SK-N-SH (cell line): ENCODE results near the gene IBSP. TPM values are rescaled to one million over a fixed set of nuclear protein-coding genes. Genes with fewer than 3 reads are reported as not detected.

Experiments
- CTCF ChIA-PET: fragments of 300-600, 350-600 bp; formaldehyde crosslinking; extraction: SDS; loops from one replicate; lab custom pipeline; 2021; lab: Yijun Ruan, JAX
- POLR2A ChIA-PET: fragments of 350-600 bp; sonication (Branson Sonifier 250); formaldehyde crosslinking; extraction: SDS; loops from one replicate; lab custom pipeline; 2020; ENCODE audit warnings: antibody characterized with exemption, inconsistent platforms; lab: Yijun Ruan, JAX
- DNase-seq: peaks from one replicate; pipeline ENCODE4 v3.0.0; 2012
- H2AFZ ChIP-seq: fragments of 200-600 bp; sonication (generic); 2 replicates; pipeline ENCODE4 v1.8.1; 2016; ENCODE audit warnings: antibody characterized with exemption, mild to moderate bottlenecking, low read depth
- H3F3A ChIP-seq: fragments of 200-600 bp; sonication (generic); replicated peaks from 2 replicates; pipeline ENCODE3; 2016; ENCODE audit warnings: antibody characterized with exemption, mild to moderate bottlenecking; ENCODE audit not compliant: insufficient read depth
- H3K27ac ChIP-seq, 2 experiments: fragments of 200-500 bp in 1 of 2; fragments of 200-600 bp in 1 of 2; sonication (Bioruptor generic) in 1 of 2; sonication (generic), shearing (Covaris generic) in 1 of 2; 2 replicates each; pipeline versions ENCODE4 v1.5.1 to v1.6.1; 2014 to 2016; ENCODE audit warnings: low read depth in 2 of 2, inconsistent platforms in 1 of 2, low read length in 1 of 2, mild to moderate bottlenecking in 1 of 2, mixed read lengths in 1 of 2
- H3K27me3 ChIP-seq: fragments of 200-600 bp; sonication (generic), shearing (Covaris generic); 2 replicates; pipeline ENCODE4 v1.6.1; 2016; ENCODE audit warnings: mixed run types; ENCODE audit not compliant: insufficient read depth
- H3K36me3 ChIP-seq, 2 experiments: fragments of 200-500 bp in 1 of 2; fragments of 200-600 bp in 1 of 2; sonication (Bioruptor generic) in 1 of 2; sonication (generic) in 1 of 2; replicated peaks in 1 of 2; 2 replicates each; pipeline versions ENCODE3 to v1.5.1; 2014 to 2016; ENCODE audit warnings: low read length in 1 of 2, mild to moderate bottlenecking in 1 of 2; ENCODE audit not compliant: insufficient read depth in 2 of 2, control insufficient read depth in 1 of 2
- H3K4me1 ChIP-seq, 2 experiments: fragments of 200-500 bp in 1 of 2; fragments of 200-600 bp in 1 of 2; sonication (Bioruptor generic) in 1 of 2; sonication (generic), shearing (Covaris generic) in 1 of 2; 2 replicates each; pipeline versions ENCODE4 v1.5.1 to v1.6.1; 2014 to 2016; ENCODE audit warnings: low read depth in 1 of 2, low read length in 1 of 2, mixed run types in 1 of 2; ENCODE audit not compliant: insufficient read depth in 2 of 2, control insufficient read depth in 1 of 2
- H3K4me2 ChIP-seq: fragments of 200-600 bp; sonication (generic), shearing (Covaris generic); 2 replicates; pipeline ENCODE4 v1.6.1; 2017; ENCODE audit warnings: mixed run types
- H3K4me3 ChIP-seq, 2 experiments: fragments of 200-500 bp in 1 of 2; fragments of 200-600 bp in 1 of 2; sonication (Bioruptor generic) in 1 of 2; sonication (generic), shearing (Covaris generic) in 1 of 2; 2 replicates each; pipeline versions ENCODE4 v1.5.1 to v1.8.1; 2014 to 2016; ENCODE audit warnings: low read depth in 2 of 2, inconsistent platforms in 1 of 2, low read length in 1 of 2, mild to moderate bottlenecking in 1 of 2, mixed read lengths in 1 of 2, moderate library complexity in 1 of 2
- H3K79me2 ChIP-seq: fragments of 200-600 bp; sonication (generic); 2 replicates; pipeline ENCODE4 v1.8.1; 2017; ENCODE audit warnings: mild to moderate bottlenecking; ENCODE audit not compliant: insufficient read depth
- H3K9ac ChIP-seq: fragments of 200-600 bp; sonication (generic); 2 replicates; pipeline ENCODE4 v1.6.1; 2017; ENCODE audit warnings: mixed run types
- H3K9me2 ChIP-seq: fragments of 200-600 bp; sonication (generic); 2 replicates; pipeline ENCODE4 v1.6.1; 2017; ENCODE audit warnings: mixed run types
- H3K9me3 ChIP-seq: fragments of 200-600 bp; sonication (generic); 2 replicates; pipeline ENCODE4 v1.6.1; 2017; ENCODE audit warnings: mixed run types, mild to moderate bottlenecking, moderate library complexity
- H4K20me1 ChIP-seq: fragments of 200-600 bp; sonication (generic); 2 replicates; pipeline ENCODE4 v1.6.1; 2017; ENCODE audit warnings: mild to moderate bottlenecking, mixed run types; ENCODE audit not compliant: insufficient read depth
- FOXJ3 ChIP-seq: sonication (generic); formaldehyde crosslinking; IDR thresholded peaks from 2 replicates; pipeline ENCODE4 v1.5.1; 2020; ENCODE audit warnings: mild to moderate bottlenecking, missing genetic modification reagents
- JUND ChIP-seq: IDR thresholded peaks from 2 replicates; pipeline ENCODE4 v1.4.0; 2012
- NFIC ChIP-seq: IDR thresholded peaks from 2 replicates; pipeline ENCODE4 v1.4.0; 2012; ENCODE audit warnings: borderline replicate concordance
- NRF1 ChIP-seq: IDR thresholded peaks from 2 replicates; pipeline ENCODE4 v1.6.1; 2012; ENCODE audit warnings: low read depth, mild to moderate bottlenecking, low read length
- RCOR1 ChIP-seq: fragments of 150-350 bp; IDR thresholded peaks from 2 replicates; pipeline ENCODE4 v1.6.1; 2017; ENCODE audit warnings: antibody characterized with exemption, low read length
- RFX5 ChIP-seq: IDR thresholded peaks from 2 replicates; pipeline ENCODE4 v1.6.1; 2012; ENCODE audit warnings: mild to moderate bottlenecking, improper control_type of control experiment, low read length
- TCF12 ChIP-seq: IDR thresholded peaks from 2 replicates; pipeline ENCODE4 v1.4.0; 2012
- USF1 ChIP-seq: IDR thresholded peaks from 2 replicates; pipeline ENCODE4 v1.4.0; 2012; ENCODE audit warnings: low read depth, borderline replicate concordance
- WGBS: methylation state at CpG from one replicate; pipeline ENCODE4 v1.1.6; 2017; ENCODE audit warnings: low lambda C conversion rate; 5-methylcytosine and 5-hydroxymethylcytosine counted together
- polyA plus RNA-seq, 3 experiments: library from polyadenylated mRNA; depleted of rRNA; stranded (reverse); fragments of >200 nt; gene quantifications; 2 replicates each; pipeline ENCODE4 v1.2.3, GENCODE V29; 2012
- TF ChIP-seq, protein P1 (sequence below): fragments of 150-350 bp; IDR thresholded peaks from 2 replicates; pipeline ENCODE4 v1.6.1; 2017; ENCODE audit warnings: antibody characterized with exemption, low read length, low read depth, borderline replicate concordance
- TF ChIP-seq, protein P2 (sequence below): IDR thresholded peaks from 2 replicates; pipeline ENCODE4; 2012
- TF ChIP-seq, protein P3 (sequence below): IDR thresholded peaks from 2 replicates; pipeline ENCODE4 v1.4.0; 2012; ENCODE audit warnings: low read depth, borderline replicate concordance

IBSP gene
- polyA plus RNA-seq, 1 of the 3 experiments (the other 2 are of a cell fraction) = not detected

- TF ChIP-seq, protein P1, sequence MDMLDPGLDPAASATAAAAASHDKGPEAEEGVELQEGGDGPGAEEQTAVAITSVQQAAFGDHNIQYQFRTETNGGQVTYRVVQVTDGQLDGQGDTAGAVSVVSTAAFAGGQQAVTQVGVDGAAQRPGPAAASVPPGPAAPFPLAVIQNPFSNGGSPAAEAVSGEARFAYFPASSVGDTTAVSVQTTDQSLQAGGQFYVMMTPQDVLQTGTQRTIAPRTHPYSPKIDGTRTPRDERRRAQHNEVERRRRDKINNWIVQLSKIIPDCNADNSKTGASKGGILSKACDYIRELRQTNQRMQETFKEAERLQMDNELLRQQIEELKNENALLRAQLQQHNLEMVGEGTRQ = no peak
- TF ChIP-seq NRF1 (no peak), RCOR1 (no peak), FOXJ3 (CRISPR knock-in tag) (no peak), NFIC (no peak)
Observed at GRCh38 chr4:87843936-87844335, 44.6 kb downstream of the IBSP start (continued).

- CTCF ChIA-PET = no interaction called here
Observed at GRCh38 chr4:87844452-87844851, 45.1 kb downstream of the IBSP start.

More at GRCh38 chr4:87844452-87844851, 45.1 kb downstream of the IBSP start:
- Histone ChIP-seq H3K27me3 (no peaks in the 10 kb centered on the region), H3K36me3 (no peaks in the 10 kb centered on the region), H3F3A (peaks cover 5% of the 10 kb centered on the region), H3K4me1 (peaks cover 0 to 3% of the 10 kb centered on the region in 2 experiments; a peak in 2 of 4 replicates), H3K79me2 (no peaks in the 10 kb centered on the region), H3K27ac (peak overlapping the region in 1 of 2 experiments; percentile 66; a peak in 2 of 4 replicates), H2AFZ (peak overlapping the region; percentile 80), H3K4me2 (peak overlapping the region; percentile 31; the same call in 1 of the 2 replicates), H3K9ac (no peak overlapping the region), H3K9me3 (no peaks in the 10 kb centered on the region), H3K4me3 (no peak overlapping the region), H3K9me2 (no peaks in the 10 kb centered on the region), H4K20me1 (no peaks in the 10 kb centered on the region)
- TF ChIP-seq USF1 = no peak
- TF ChIP-seq RFX5 = no peak
- TF ChIP-seq, protein P2, sequence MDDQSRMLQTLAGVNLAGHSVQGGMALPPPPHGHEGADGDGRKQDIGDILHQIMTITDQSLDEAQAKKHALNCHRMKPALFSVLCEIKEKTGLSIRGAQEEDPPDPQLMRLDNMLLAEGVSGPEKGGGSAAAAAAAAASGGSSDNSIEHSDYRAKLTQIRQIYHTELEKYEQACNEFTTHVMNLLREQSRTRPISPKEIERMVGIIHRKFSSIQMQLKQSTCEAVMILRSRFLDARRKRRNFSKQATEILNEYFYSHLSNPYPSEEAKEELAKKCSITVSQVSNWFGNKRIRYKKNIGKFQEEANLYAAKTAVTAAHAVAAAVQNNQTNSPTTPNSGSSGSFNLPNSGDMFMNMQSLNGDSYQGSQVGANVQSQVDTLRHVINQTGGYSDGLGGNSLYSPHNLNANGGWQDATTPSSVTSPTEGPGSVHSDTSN = no peak
- TF ChIP-seq, protein P3, sequence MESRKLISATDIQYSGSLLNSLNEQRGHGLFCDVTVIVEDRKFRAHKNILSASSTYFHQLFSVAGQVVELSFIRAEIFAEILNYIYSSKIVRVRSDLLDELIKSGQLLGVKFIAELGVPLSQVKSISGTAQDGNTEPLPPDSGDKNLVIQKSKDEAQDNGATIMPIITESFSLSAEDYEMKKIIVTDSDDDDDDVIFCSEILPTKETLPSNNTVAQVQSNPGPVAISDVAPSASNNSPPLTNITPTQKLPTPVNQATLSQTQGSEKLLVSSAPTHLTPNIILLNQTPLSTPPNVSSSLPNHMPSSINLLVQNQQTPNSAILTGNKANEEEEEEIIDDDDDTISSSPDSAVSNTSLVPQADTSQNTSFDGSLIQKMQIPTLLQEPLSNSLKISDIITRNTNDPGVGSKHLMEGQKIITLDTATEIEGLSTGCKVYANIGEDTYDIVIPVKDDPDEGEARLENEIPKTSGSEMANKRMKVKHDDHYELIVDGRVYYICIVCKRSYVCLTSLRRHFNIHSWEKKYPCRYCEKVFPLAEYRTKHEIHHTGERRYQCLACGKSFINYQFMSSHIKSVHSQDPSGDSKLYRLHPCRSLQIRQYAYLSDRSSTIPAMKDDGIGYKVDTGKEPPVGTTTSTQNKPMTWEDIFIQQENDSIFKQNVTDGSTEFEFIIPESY = no peak
- no peak for TF ChIP-seq TCF12
- TF ChIP-seq JUND = no peak
- WGBS = 58% methylated on average over 1 of the region's 1 CpG
- DNase-seq = no peak
- POLR2A ChIA-PET = no interaction called here
